H1 (cell line): ENCODE data around the gene COA1. TPM values are rescaled to one million over a fixed set of nuclear protein-coding genes. Genes with fewer than 3 reads are reported as not detected.

ENCODE experiments used
- CTCF ChIA-PET: fragments of 300-600 bp; sonication (Branson Sonifier 250); formaldehyde crosslinking; loops from one replicate; lab custom pipeline; 2021; ENCODE audit not compliant: partially characterized antibody; lab: Charles Lee
- POLR2A ChIA-PET: fragments of 300-600 bp; sonication (Branson Sonifier 250); formaldehyde crosslinking; loops from one replicate; lab custom pipeline; 2021; ENCODE audit warnings: inconsistent platforms; ENCODE audit not compliant: partially characterized antibody; lab: Charles Lee
- DNase-seq, 2 experiments: peaks; one replicate each; pipeline versions ENCODE4 v3.0.0 to v3.0.0-alpha.2; 2010 to 2022; ENCODE audit warnings: low spot score in 2 of 2, low read depth in 1 of 2, mixed read lengths in 1 of 2
- FAIRE-seq: peaks from 2 replicates; lab custom pipeline; 2011; peaks lifted over from hg19 to GRCh38; lab: Jason Lieb, UNC
- H2AFZ ChIP-seq: 2 replicates; pipeline ENCODE4 v1.8.1; 2012; ENCODE audit warnings: low read length, inconsistent platforms
- H2AK5ac ChIP-seq: 2 replicates; pipeline ENCODE4 v1.6.1; 2013; ENCODE audit warnings: low read depth, low read length
- H2BK120ac ChIP-seq: replicated peaks from 2 replicates; pipeline ENCODE3; 2013; ENCODE audit warnings: low read depth, low read length, inconsistent platforms
- H2BK12ac ChIP-seq: 2 replicates; pipeline ENCODE4 v1.6.1; 2013; ENCODE audit warnings: low read depth, low read length
- H2BK15ac ChIP-seq: 2 replicates; pipeline ENCODE4 v1.6.1; 2013; ENCODE audit warnings: low read length
- H2BK20ac ChIP-seq: 2 replicates; pipeline ENCODE4 v1.6.1; 2013; ENCODE audit warnings: low read length
- H2BK5ac ChIP-seq: 2 replicates; pipeline ENCODE4 v1.6.1; 2013; ENCODE audit warnings: low read depth, low read length
- H3K14ac ChIP-seq: 2 replicates; pipeline ENCODE4 v1.6.1; 2013; ENCODE audit warnings: inconsistent platforms; ENCODE audit not compliant: insufficient read length
- H3K18ac ChIP-seq: 2 replicates; pipeline ENCODE4 v1.6.1; 2013; ENCODE audit warnings: low read length; ENCODE audit errors: extremely low read depth
- H3K23ac ChIP-seq: 2 replicates; pipeline ENCODE4 v1.6.1; 2013; ENCODE audit warnings: inconsistent platforms; ENCODE audit not compliant: insufficient read length
- H3K23me2 ChIP-seq: 2 replicates; pipeline ENCODE4 v1.6.1; 2013; ENCODE audit warnings: low read depth, low read length
- H3K27ac ChIP-seq: 2 replicates; pipeline ENCODE4 v1.6.1; 2011; ENCODE audit warnings: low read depth, low read length, inconsistent platforms
- H3K27me3 ChIP-seq, 4 experiments: replicated peaks in 1 of 4; 1 replicate in 1 of 4; 2 replicates in 3 of 4; pipeline versions ENCODE4 v1.6.1 to v1.8.1; 2011 to 2013; ENCODE audit warnings: low read length in 3 of 4, mild to moderate bottlenecking in 3 of 4, inconsistent platforms in 2 of 4, mixed read lengths in 2 of 4, moderate library complexity in 1 of 4; ENCODE audit not compliant: control insufficient read depth in 3 of 4, insufficient read depth in 3 of 4; ENCODE audit errors: extremely low read depth in 1 of 4
- H3K36me3 ChIP-seq, 4 experiments: 2 replicates each; pipeline versions ENCODE4 v1.6.1 to v1.8.1; 2011 to 2013; ENCODE audit warnings: mild to moderate bottlenecking in 4 of 4, low read length in 3 of 4, moderate library complexity in 2 of 4, control low read depth in 1 of 4, inconsistent platforms in 1 of 4; ENCODE audit not compliant: insufficient read depth in 4 of 4, control insufficient read depth in 2 of 4
- H3K4ac ChIP-seq: replicated peaks from 2 replicates; pipeline ENCODE3; 2013; ENCODE audit warnings: low read length, low read depth, mixed read lengths, inconsistent platforms; ENCODE audit not compliant: insufficient read length
- H3K4me1 ChIP-seq, 4 experiments: replicated peaks in 1 of 4; 1 replicate in 1 of 4; 2 replicates in 3 of 4; pipeline versions ENCODE4 v1.6.1 to v1.8.1; 2011 to 2013; ENCODE audit warnings: low read length in 3 of 4, inconsistent platforms in 2 of 4, mixed read lengths in 1 of 4; ENCODE audit not compliant: insufficient read depth in 4 of 4, control insufficient read depth in 3 of 4
- H3K4me2 ChIP-seq, 2 experiments: 2 replicates each; pipeline versions ENCODE4 v1.6.1 to v1.8.1; 2011 to 2013; ENCODE audit warnings: low read depth in 2 of 2, low read length in 2 of 2, control low read depth in 1 of 2, inconsistent platforms in 1 of 2, mild to moderate bottlenecking in 1 of 2; ENCODE audit not compliant: insufficient read depth in 1 of 2
- H3K4me3 ChIP-seq, 4 experiments: fragments of 200-600, 300-600 bp in 1 of 4; sonication (generic), shearing (Covaris generic), sonication (Bioruptor Twin) in 1 of 4; 2 replicates each; pipeline versions ENCODE4 v1.5.1 to v1.8.1; 2011 to 2016; ENCODE audit warnings: low read length in 4 of 4, low read depth in 3 of 4, control low read depth in 2 of 4, inconsistent platforms in 2 of 4, mild to moderate bottlenecking in 2 of 4, mixed read lengths in 1 of 4, moderate library complexity in 1 of 4; ENCODE audit not compliant: insufficient read depth in 2 of 4; ENCODE audit errors: extremely low read depth in 1 of 4
- H3K56ac ChIP-seq: replicated peaks from 2 replicates; pipeline ENCODE3; 2013; ENCODE audit warnings: low read depth, mild to moderate bottlenecking, mixed read lengths, low read length, inconsistent platforms; ENCODE audit not compliant: insufficient read length
- H3K79me1 ChIP-seq: 2 replicates; pipeline ENCODE4 v1.6.1; 2013; ENCODE audit warnings: low read depth, low read length, control low read depth
- H3K79me2 ChIP-seq, 2 experiments: 2 replicates each; pipeline versions ENCODE4 v1.6.1 to v1.8.1; 2012 to 2013; ENCODE audit warnings: low read length in 2 of 2, mild to moderate bottlenecking in 2 of 2, inconsistent platforms in 1 of 2; ENCODE audit not compliant: insufficient read depth in 2 of 2, control insufficient read depth in 1 of 2
- H3K9ac ChIP-seq, 4 experiments: replicated peaks in 1 of 4; 1 replicate in 1 of 4; 2 replicates in 3 of 4; pipeline versions ENCODE4 v1.6.1 to v1.8.1; 2011 to 2013; ENCODE audit warnings: low read depth in 3 of 4, low read length in 3 of 4, control low read depth in 2 of 4, mild to moderate bottlenecking in 2 of 4, moderate library complexity in 2 of 4, inconsistent platforms in 1 of 4; ENCODE audit errors: extremely low read depth in 1 of 4
- H3K9me3 ChIP-seq, 2 experiments: 2 replicates each; pipeline versions ENCODE4 v1.6.1 to v1.8.1; 2012 to 2013; ENCODE audit warnings: mild to moderate bottlenecking in 2 of 2, moderate library complexity in 2 of 2, control low read depth in 1 of 2, inconsistent platforms in 1 of 2, low read depth in 1 of 2, low read length in 1 of 2, mixed read lengths in 1 of 2; ENCODE audit not compliant: insufficient read depth in 2 of 2
- H4K20me1 ChIP-seq, 2 experiments: replicated peaks in 1 of 2; 2 replicates each; pipeline versions ENCODE3 to v1.8.1; 2011 to 2013; ENCODE audit warnings: inconsistent platforms in 2 of 2, low read length in 2 of 2, mild to moderate bottlenecking in 1 of 2; ENCODE audit not compliant: insufficient read depth in 2 of 2, control insufficient read depth in 1 of 2
- H4K5ac ChIP-seq: 2 replicates; pipeline ENCODE4 v1.6.1; 2013; ENCODE audit warnings: low read length, low read depth, mixed read lengths, inconsistent platforms; ENCODE audit not compliant: insufficient read length
- H4K8ac ChIP-seq: 2 replicates; pipeline ENCODE4 v1.8.0; 2013; ENCODE audit warnings: mild to moderate bottlenecking, moderate library complexity, low read length, inconsistent platforms; ENCODE audit not compliant: insufficient read depth; ENCODE audit errors: extremely low read depth
- H4K91ac ChIP-seq: replicated peaks from 2 replicates; pipeline ENCODE3; 2013; ENCODE audit warnings: low read length, mixed read lengths, inconsistent platforms; ENCODE audit not compliant: insufficient read length
- BRCA1 ChIP-seq: IDR thresholded peaks from 2 replicates; pipeline ENCODE4 v1.6.1; 2012; ENCODE audit warnings: low read depth, low read length, improper control_type of control experiment
- CEBPB ChIP-seq: IDR thresholded peaks from 2 replicates; pipeline ENCODE4 v1.6.1; 2012; ENCODE audit warnings: low read depth, low read length
- CHD1 ChIP-seq: IDR thresholded peaks from 2 replicates; pipeline ENCODE4 v1.6.1; 2012; ENCODE audit warnings: low read depth, low read length, improper control_type of control experiment
- CTBP2 ChIP-seq: IDR thresholded peaks from 2 replicates; pipeline ENCODE4 v1.7.0; 2011; ENCODE audit warnings: borderline replicate concordance, mild to moderate bottlenecking, moderate library complexity, mixed read lengths, low read length; ENCODE audit not compliant: insufficient read depth, insufficient read length
- EP300 ChIP-seq, 2 experiments: IDR thresholded peaks; 1 replicate in 1 of 2; 2 replicates in 1 of 2; pipeline ENCODE4 v1.6.1; 2011 to 2012; ENCODE audit warnings: low read depth in 2 of 2, low read length in 2 of 2, mild to moderate bottlenecking in 2 of 2, borderline replicate concordance in 1 of 2, inconsistent platforms in 1 of 2, moderate library complexity in 1 of 2
- JUND ChIP-seq: IDR thresholded peaks from 2 replicates; pipeline ENCODE4 v1.6.1; 2011; ENCODE audit warnings: mild to moderate bottlenecking, improper control_type of control experiment, low read length
- MAFK ChIP-seq: IDR thresholded peaks from 2 replicates; pipeline ENCODE4 v1.6.1; 2012; ENCODE audit warnings: low read depth, mild to moderate bottlenecking, improper control_type of control experiment, low read length
- NRF1 ChIP-seq: IDR thresholded peaks from 2 replicates; pipeline ENCODE4 v1.6.1; 2011; ENCODE audit warnings: mild to moderate bottlenecking, low read depth, low read length, improper control_type of control experiment
- POLR2A ChIP-seq, 2 experiments: IDR thresholded peaks; 1 replicate in 1 of 2; 2 replicates in 1 of 2; pipeline ENCODE4 v1.6.1; 2011; ENCODE audit warnings: low read depth in 2 of 2, low read length in 2 of 2, mild to moderate bottlenecking in 2 of 2; ENCODE audit errors: control extremely low read depth in 1 of 2
- POU5F1 ChIP-seq: IDR thresholded peaks from 2 replicates; pipeline ENCODE4 v1.6.1; 2011; ENCODE audit warnings: low read depth, mild to moderate bottlenecking, low read length, moderate library complexity
- TAF7 ChIP-seq: optimal IDR thresholded peaks from 2 replicates; pipeline ENCODE3; 2011; ENCODE audit warnings: low read depth, mild to moderate bottlenecking, inconsistent platforms, low read length, moderate library complexity, borderline replicate concordance
- TBP ChIP-seq: IDR thresholded peaks from 2 replicates; pipeline ENCODE4 v1.6.1; 2011; ENCODE audit warnings: low read depth, low read length, improper control_type of control experiment
- TCF12 ChIP-seq: IDR thresholded peaks from 2 replicates; pipeline ENCODE4 v1.6.1; 2011; ENCODE audit warnings: low read depth, mild to moderate bottlenecking, low read length
- WGBS, 2 experiments: shearing (Covaris generic) in 1 of 2; methylation state at CpG; one replicate each; pipeline versions ENCODE4 v1.1.6 to v1.1.7; 2013 to 2015; ENCODE audit warnings: low lambda C conversion rate in 2 of 2, mixed read lengths in 2 of 2, inconsistent platforms in 1 of 2, low coverage in 1 of 2, missing lambda C conversion rate in 1 of 2; ENCODE audit not compliant: insufficient replicate concordance in 2 of 2, insufficient coverage in 1 of 2, insufficient read length in 1 of 2; ENCODE audit errors: extremely low coverage in 1 of 2, missing lambda C conversion rate in 1 of 2; 5-methylcytosine and 5-hydroxymethylcytosine counted together
- polyA plus RNA-seq, 7 experiments: library from polyadenylated mRNA; depleted of rRNA in 3 of 7; stranded (reverse) in 5 of 7; unstranded in 2 of 7; fragments of >200 nt in 5 of 7; fragments of 200-250 nt in 2 of 7; gene quantifications; 1 replicate in 5 of 7; 2 replicates in 1 of 7; 4 replicates in 1 of 7; pipeline versions ENCODE4 v1.2.1 to v1.2.3, GENCODE V29; 2011 to 2013; ENCODE audit warnings: missing spikeins in 2 of 7, mixed read lengths in 2 of 7
- total RNA-seq: library from RNA; stranded (reverse); fragmentation: NEBNext Ultra II Directional; extraction: Animal tissue kit (Norgen Biotek cat#: 25700); gene quantifications from 2 replicates; pipeline ENCODE4 v1.2.1, GENCODE V29; 2021
- TF ChIP-seq, protein P1 (sequence below): IDR thresholded peaks from 2 replicates; pipeline ENCODE4 v1.6.1; 2011; ENCODE audit warnings: low read depth, mild to moderate bottlenecking, low read length; ENCODE audit not compliant: insufficient read depth

Gene COA1
- total and polyA plus RNA-seq, 2 of the 8 experiments (the other 6 are each of a cell fraction or from before 2014, with no cell fraction given), result 98.6 to 143 TPM

DNA sequence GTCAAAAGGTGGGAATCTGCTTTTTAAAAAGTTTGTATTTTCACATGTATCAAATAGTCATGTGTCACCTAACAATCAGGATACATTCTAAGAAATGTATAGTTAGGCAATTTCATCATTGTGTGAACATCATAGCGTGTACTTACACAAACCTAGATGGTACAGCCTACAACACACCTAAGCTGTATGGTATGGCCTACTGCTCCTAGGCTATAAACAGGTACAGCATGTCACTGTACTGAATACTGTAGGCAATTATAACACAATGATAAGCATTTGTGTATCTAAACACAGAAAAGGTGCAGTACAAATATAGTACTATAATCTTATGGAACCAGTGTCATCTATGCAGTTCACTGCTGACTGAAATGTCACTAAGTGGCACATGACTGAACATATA, 17.8 kb downstream of the COA1 start:
- H4K20me1 ChIP-seq, result peaks cover 0 to 2% of the 10 kb centered on the region in 2 experiments
- no peak overlapping the region for H3K23ac ChIP-seq
- no peak overlapping the region for H2BK12ac ChIP-seq
- no peak overlapping the region for H3K56ac ChIP-seq
- peaks cover 0 to 3% (median under 1%) of the 10 kb centered on the region in 4 experiments; a peak in 2 of 8 replicates for H3K36me3 ChIP-seq
- no peak overlapping the region for H3K4me2 ChIP-seq
- POLR2A ChIA-PET, result interaction anchor here (1.0 kb wide), 1 partner anchor 42 kb away, joined by 3 read pairs; no protein-coding TSS in a partner anchor
- peaks cover 0 to 3% (median 0%) of the 10 kb centered on the region in 4 experiments; a peak in 1 of 7 replicates for H3K4me1 ChIP-seq
- H3K9me3 ChIP-seq, result peaks cover 1 to 6% of the 10 kb centered on the region in 2 experiments; a peak in 2 of 4 replicates
- no peak overlapping the region for H3K4ac ChIP-seq
- H4K5ac ChIP-seq, result no peak overlapping the region
- H2BK20ac ChIP-seq, result no peak overlapping the region
- no peak overlapping the region for H3K18ac ChIP-seq
- H3K14ac ChIP-seq, result no peak overlapping the region
- no peak overlapping the region for H2BK5ac ChIP-seq
- no peaks in the 10 kb centered on the region for H3K27me3 ChIP-seq
- no peak overlapping the region for H4K8ac ChIP-seq
- no peaks in the 10 kb centered on the region; the same call in 1 of the 2 replicates for H3K79me1 ChIP-seq
- H3K27ac ChIP-seq, result no peak overlapping the region
- H2AFZ ChIP-seq, result no peak overlapping the region
- no peak overlapping the region for H2BK120ac ChIP-seq
- CTCF ChIA-PET, result interaction anchor here (2.6 to 3.5 kb wide), 2 partner anchors 11 to 129 kb away, joined by 12 to 14 read pairs; partner anchors contain the start of gene STK17A
- H3K23me2 ChIP-seq, result no peaks in the 10 kb centered on the region
- H4K91ac ChIP-seq, result no peak overlapping the region
- WGBS, 2 experiments, result 92% methylated on average over 1 of the region's 1 CpG; no CpG with 5 or more reads in 1 of the 2 experiments
- H2AK5ac ChIP-seq, result no peak overlapping the region
- H3K79me2 ChIP-seq, result peaks cover 0 to 94% of the 10 kb centered on the region in 2 experiments; a peak in 3 of 4 replicates
- DNase-seq (no peak), FAIRE-seq (no peak)
- H2BK15ac ChIP-seq, result no peak overlapping the region
- no peak overlapping the region for H3K9ac ChIP-seq
- no peak overlapping the region for H3K4me3 ChIP-seq
- TF ChIP-seq CHD1, result no peak
- TF ChIP-seq POU5F1, result no peak
- TF ChIP-seq, protein P1, sequence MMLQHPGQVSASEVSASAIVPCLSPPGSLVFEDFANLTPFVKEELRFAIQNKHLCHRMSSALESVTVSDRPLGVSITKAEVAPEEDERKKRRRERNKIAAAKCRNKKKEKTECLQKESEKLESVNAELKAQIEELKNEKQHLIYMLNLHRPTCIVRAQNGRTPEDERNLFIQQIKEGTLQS, result no peak
- no peak for TF ChIP-seq NRF1
- TF ChIP-seq CEBPB, result no peak
- TF ChIP-seq POLR2A (IDR thresholded peaks at IDR 0.05; ENCODE audit: control extremely low read depth in 1 of 2, low read depth in 2 of 2, low read length in 2 of 2), result no peak
- TF ChIP-seq JUND, result no peak
- TF ChIP-seq TAF7, result no peak
- TF ChIP-seq CTBP2, result no peak
- TF ChIP-seq MAFK, result no peak
- TF ChIP-seq TBP, result no peak
- no peak for TF ChIP-seq BRCA1
- TF ChIP-seq TCF12, result no peak
- no peak for TF ChIP-seq EP300 (IDR thresholded peaks at IDR 0.05; ENCODE audit: borderline replicate concordance in 1 of 2, low read depth in 2 of 2, low read length in 2 of 2)
